NCI-H2196 treated with DMSO at 0.1 percent for 48 hours (cell line): Measurements from ENCODE around the gene MAPK10.
"Not testable (repeated sequence)": the region's sequence is repeated elsewhere in the genome, so short reads cannot be mapped to it uniquely, and the experiment has no call there.

Experiments
- DNase-seq: peaks from one replicate; lab custom pipeline; 2025; ENCODE audit not compliant: unreplicated experiment; lab: John Stamatoyannopoulos, UW

The MAPK10 gene

DNA sequence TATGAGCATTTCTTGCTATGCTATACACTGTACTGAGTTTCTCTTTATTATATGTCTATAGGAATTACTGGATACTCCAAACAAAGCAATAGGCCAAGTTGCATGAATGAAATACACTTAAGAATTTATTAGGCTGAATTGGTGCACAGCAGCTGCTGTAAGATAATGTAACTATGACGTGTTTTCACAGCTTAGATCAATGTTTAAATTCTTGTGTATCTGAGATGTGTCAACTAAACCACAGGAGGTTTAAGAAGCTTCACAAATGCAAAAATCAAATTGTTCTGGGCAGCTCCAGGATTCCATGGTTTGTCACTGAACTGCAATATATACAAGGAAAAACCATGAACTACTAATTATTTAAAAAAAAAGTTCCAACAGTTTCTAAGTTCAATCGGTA is 156.7 kb downstream of the MAPK10 start:
- DNase-seq, result no peak

DNA sequence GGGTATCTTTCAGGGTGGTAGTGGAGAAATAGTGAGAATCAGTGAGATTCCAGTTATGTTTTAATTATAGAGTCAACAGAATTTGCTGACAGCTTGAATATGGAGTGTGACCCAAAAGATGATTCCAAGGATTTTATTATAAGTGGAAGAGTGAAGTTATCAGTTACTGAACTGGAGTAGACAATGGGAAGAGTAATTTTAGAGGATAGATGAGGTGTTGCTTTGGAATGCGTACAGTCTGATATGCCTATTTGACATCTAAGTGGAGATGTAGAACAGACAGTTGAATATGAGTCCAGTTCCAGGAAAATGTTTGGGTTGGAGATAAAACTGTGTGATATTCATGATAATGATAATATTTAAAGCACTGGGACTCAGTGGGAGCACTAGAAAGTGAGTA is 174.2 kb downstream of the MAPK10 start:
- no peak for DNase-seq

DNA sequence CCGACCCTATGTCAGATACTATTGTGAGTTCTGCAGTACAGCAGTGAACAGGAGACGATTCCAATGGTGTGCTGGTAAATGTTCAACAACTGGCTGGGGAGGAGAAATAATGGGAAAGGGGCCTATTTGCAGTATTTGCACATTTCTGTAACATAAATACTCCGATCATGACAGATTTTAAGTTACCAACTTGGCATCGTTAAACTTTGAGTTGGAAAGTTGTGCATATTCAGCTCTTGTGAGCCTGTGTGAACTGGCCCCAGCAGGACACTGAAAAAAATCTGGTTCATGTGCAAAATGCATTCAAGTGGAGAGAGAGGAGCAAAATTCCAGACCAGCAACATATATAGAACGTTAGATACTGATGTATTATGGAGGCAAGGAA is 175.0 kb downstream of the MAPK10 start:
- no peak for DNase-seq

DNA sequence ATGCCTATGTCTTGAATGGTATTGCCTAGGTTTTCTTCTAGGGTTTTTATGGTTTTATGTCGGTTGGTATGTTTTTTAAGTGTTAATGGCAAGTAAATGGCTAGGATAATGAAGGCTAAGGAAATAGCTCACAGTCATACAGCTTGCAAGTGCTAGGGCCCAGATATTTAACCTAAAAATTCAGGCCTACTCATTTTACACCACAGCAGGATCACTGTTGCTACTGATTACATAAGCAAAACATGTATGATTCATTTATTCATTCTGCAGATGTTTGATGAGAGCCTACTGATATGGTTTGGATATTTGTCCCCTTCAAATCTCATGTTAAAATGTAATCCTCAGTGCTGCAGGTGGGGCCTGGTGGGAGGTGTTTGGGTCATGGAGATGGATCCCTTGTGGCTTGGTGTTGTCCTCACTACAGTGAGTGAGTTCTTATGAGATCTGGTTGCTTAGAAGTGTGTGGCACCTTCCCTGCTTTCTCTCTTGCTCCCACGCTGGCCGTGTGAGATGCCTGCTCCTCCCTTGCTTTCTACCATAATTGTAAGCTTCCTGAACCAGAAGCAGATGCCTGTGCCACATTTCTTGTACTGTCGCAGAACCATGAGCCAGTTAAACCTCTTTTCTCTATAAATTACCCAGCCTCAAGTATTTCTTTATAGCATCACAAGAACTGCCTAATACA is 175.5 kb downstream of the MAPK10 start:
- no peak for DNase-seq

DNA sequence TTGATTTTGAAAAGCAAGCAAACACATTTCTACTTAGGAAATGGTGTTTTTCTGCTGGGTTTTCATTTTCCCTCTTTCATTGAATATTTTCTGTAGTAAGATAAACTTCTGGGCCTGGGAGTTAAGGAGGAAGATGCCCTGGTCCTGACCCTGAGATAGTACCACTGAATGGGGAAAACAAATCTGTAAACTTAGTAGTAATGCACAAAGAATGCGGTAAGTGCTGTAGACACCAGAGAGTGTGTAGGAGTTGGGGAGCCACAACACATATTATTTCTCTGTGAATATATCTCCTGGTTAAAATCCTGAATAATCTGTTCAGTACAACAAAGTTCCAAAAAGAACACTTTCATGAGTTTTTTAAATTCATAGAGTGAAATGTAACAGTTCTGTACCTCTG is 178.3 kb downstream of the MAPK10 start:
- no peak for DNase-seq

DNA sequence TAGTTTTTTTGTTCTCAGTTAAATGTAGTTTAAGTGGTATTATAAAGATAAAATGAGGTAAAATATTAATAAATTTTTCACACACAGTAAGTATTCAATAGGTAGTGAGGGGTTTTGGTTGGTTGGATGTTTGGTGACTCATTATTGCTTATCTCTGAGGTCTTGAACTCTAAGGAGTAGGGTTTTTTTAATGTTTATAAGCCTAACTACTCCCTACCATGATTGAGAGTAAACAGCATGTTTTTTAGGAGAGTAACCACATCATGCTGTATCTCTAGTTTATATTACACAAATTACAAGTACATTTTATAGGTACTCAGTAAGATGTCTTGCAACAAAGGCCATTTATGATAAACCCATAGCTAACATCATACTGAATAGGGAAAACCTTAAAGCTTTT is 181.6 kb downstream of the MAPK10 start:
- no peak for DNase-seq

DNA sequence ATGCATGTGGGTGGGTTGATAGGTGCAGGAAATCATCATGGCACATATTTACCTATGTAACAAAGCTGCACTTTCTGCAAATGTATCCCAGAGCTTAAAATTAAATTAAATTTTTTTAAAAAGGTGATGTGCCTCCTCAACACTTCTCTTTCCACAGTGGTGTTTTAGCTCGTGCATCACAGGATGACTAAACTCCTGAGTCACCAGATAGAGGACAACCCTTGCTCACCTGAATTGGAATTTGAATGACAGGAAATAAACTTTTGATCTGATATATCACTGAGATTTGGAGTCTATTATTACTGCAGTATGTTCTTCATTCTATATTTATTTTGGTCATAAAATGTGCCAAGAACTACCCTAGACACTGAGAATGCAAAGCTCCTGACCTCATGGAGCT is 185.3 kb downstream of the MAPK10 start:
- DNase-seq, result no peak

DNA sequence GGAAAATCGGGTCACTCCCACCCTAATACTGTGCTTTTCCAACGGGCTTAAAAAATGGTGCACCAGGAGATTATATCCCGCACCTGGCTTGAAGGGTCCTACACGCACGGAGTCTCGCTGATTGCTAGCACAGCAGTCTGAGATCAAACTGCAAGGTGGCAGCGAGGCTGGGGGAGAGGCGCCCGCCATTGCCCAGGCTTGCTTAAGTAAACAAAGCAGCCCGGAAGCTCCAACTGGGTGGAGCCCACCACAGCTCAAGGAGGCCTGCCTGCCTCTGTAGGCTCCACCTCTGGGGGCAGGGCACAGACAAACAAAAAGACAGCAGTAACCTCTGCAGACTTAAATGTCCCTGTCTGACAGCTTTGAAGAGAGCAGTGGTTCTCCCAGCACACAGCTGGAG is 191.5 kb downstream of the MAPK10 start:
- not testable (repeated sequence) for DNase-seq

DNA sequence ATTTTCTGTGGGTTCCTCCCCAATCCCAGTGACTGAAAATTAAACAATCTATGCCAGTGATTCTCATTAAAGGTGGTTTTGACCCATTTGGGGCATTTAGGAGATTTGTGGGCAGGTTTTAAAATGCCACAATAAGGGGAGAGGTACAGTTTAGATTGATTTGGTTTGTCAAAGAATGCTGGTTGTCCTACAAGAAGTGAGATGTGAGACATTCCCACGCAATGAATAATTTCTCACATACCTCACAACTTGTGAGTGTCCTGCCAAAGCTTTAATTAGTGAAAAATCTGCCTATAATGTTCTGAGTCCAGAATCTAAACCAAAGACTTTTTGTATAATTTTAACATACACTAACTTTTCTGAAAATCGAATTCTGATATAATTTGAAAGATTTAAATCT is 199.4 kb downstream of the MAPK10 start:
- no peak for DNase-seq

DNA sequence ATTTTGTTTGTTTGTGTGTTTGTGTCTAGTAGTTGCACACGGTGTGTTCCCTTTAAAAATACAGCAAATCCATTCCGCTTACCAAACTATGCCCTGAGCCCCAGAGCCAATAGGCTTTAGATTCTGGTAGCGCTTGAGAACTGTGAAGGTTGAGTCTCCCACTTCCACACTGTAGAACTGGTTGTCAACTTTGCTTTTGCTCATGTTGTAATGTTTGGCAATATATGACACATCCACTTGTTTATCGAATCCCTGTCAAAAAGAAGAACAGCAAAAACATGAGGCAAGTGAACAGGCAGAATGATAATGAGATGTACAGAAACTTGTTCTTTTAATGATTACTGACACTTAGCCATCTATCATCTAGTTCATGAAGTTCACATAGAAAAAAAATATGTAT is 200.6 kb downstream of the MAPK10 start:
- DNase-seq, result no peak

DNA sequence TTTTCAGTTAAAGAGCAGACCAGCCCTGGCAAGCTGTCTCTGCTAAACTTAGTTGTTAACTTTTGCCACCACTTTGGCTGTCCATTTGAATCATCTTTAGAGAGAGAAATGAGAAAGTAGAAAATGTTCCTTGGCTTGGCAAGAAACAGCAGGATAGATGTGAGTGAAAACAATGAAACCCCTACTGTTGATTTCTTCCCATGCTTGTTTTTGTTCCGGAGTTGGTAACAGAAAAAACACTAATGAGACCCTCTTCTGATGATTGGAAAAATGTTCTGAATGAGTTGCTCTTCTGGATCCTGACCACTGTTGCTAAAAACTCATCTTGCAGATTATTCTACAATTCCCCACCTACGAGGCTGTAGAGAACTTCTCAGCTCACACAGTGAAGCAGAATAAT is 203.3 kb downstream of the MAPK10 start:
- DNase-seq, result no peak

DNA sequence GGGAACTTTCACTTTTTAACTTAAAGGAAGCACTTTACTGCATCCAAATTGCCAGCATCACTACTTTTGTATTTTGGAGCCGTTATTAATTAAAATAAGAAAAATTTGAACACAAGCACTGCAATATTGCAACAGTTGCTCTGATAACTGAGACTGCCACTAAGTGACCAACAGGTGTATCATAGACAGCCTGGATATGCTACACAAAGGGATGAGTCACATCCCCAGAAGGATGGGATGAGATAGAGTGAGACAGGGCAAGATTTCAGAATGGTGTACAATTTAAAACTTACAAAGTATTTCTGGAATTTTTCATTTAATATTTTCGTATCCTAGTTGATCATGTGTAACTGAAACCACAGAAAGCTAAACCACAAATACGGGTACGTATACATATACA is 204.1 kb downstream of the MAPK10 start:
- DNase-seq, result no peak

DNA sequence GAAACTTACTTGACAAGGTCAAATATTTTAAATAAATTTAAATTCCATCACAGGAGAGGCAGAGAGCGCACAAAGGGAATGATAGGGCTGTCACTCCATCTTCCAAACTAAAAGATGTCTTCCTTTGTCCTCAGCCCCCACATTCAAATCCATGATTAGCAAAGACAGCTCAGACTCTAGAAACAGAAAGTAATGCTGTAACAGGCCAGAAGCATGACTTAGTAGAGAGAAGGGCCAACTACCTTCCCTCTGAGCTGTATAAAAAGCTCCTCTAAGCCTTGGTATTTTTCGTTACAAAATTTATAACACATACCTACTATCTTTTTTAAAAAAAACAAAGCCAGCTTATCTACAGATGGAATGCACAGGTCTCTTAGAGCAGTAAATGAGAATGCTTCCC is 207.4 kb downstream of the MAPK10 start:
- DNase-seq, result no peak

DNA sequence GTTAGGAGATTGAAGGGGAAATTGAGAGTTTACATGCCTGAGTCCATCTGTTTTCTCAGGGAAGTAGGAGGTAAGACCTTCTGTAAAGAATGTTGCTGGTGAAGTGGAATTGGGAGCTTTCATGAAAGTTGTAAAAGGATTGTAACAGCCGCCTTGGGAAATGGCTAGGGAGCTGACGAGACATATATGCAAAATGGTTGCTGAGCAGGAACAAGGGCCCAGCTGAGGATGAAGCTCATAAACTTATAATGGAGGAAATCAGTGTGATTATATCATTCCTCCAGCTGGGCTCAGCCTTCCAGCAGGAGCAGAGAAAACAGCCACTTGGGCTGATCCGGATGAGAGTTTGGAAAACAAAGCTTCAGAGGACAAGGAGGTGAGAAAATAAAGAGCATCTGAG is 208.7 kb downstream of the MAPK10 start:
- DNase-seq, result no peak

DNA sequence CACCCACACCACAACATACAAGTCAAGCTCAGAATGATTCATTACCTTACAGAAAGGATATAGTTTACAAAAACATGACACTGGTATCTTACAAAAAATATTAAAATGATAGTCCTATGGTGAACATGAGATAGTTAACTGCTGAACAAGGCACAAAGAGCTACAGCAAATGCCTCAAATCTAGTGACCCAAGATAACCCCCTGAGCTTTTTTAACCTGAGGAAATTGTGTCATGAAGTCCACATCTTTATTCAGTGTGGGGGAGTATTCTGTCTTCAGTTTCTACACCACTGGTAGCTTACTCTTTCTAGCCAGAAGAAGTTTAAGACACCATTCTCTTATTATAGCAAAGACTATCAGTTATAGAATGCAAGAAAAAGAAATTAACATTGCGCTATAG is 218.7 kb downstream of the MAPK10 start:
- DNase-seq, result no peak

DNA sequence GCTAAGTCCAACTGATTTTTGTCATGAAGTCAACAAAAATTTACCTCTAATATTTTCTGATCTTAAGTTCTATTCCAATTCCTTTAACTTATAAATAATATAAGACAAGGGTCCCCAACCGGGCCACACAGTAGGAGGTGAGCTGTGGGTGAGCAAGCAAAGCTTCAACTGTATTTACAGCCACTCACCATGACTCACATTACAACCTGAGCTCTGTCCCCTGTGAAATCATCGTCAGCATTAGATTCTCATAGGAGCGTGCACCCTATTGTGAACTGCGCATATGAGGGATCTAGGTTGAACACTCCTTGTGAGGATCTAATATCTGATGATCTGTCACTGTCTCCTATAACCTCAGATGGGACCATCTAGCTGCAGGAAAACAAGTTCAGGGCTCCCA is 227.4 kb downstream of the MAPK10 start:
- DNase-seq, result no peak

DNA sequence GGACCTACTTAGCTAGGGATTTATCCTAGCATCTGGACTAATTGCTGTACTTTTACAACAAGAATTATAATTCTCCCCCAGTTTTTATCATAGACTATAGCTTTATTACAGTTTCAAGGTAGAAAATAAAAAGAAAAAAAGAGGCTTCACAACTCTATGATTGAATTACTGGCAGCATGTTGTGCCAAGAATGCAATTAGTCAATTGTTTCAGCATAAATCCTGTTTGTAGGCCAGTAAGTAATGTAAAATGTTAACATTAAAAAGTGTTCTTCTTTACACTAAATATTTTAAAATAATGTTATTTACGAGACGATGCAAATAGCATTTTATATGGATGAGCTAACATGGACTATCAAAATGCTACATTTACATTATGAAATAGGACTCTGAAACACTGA is 228.4 kb downstream of the MAPK10 start:
- no peak for DNase-seq

DNA sequence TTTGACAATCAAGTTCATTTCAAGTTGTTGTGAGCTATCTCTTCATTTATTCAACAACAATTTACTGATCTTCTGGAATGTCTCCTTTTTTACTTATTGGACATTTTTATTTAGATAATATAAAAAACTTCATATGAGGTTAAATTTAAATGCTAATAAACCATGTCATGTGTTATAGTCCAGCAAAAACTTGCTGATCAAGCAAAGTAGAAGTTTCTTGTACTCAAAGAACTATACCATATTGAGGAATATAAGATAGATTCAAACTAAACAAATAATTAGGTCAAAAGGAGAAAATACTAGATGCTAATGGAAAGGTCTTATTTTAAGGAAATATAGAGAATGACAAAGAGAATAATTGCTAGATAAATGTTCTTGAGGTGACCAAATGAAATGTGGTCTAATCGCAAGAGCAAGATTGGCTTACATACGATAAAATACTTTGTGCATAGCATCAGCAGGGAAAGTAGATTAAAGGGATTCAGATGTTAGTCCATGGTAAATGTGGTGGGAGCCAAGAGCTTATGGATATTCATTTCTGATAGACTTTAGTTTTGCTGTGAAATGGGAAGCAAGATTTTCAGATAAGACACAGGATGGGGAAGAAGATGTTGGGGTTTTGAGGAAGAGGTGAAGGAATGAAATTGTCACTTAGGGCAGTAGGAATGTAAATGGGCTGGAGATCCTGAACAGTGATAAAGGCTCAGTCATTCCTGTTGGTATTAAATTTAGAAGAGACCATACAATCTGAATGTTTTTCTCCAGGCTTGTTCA is 229.5 kb downstream of the MAPK10 start:
- DNase-seq, result no peak

DNA sequence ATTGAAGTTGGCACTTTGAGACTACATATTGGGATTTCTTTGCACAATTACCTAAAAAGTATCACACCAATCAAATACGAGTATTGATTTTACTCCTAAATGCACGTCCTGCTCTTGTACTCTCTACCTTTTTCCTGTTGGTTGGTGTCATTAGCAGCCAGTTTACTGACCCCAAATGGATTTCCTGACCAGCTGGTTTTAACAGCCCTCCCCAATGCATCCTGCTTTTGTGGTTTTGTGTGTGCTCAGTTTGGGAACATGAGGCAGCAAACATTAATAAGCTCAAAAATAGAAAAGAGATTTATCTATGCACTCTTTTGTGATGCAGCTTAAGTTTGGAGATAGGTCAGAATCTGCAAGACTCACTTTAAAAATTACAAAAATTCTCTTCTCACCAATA is 230.3 kb downstream of the MAPK10 start:
- no peak for DNase-seq

DNA sequence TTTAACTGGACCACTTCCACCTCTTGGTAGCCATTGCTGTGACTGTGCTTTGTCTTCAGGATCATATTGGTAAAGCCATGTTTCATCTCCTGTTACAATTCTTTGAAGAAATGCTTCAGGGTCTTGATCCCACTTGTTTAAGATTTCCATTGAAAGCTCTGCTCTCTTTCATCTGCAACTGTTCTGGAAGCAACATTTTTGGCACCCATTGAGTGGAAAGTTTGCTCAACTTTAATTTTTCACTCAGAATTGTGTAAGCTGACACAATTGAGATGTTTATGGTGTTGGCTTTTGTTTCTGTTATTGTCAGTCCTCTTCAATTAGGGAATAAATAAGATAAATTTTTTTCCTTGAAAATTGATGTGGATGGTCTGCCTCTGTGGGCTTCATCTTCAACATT is 237.4 kb downstream of the MAPK10 start:
- DNase-seq, result no peak

DNA sequence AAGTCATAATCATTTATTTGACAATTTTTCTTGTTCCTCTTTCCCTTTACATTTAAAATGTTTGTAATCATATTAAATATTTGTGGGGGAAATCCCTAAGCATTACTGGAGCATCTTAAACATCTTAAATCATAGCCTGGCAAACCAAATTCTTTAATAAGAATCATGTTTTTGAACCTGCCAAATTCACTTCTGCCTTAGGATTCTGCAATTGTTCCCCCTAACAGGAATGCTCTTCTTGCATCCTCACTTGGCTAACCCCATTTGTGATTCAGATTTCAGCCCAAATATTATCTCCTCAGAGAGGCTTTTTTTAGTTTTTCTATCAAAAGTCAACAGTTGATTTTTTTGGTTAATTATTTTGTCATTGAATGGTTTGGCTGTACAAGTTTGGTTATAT is 241.1 kb downstream of the MAPK10 start:
- DNase-seq, result no peak

DNA sequence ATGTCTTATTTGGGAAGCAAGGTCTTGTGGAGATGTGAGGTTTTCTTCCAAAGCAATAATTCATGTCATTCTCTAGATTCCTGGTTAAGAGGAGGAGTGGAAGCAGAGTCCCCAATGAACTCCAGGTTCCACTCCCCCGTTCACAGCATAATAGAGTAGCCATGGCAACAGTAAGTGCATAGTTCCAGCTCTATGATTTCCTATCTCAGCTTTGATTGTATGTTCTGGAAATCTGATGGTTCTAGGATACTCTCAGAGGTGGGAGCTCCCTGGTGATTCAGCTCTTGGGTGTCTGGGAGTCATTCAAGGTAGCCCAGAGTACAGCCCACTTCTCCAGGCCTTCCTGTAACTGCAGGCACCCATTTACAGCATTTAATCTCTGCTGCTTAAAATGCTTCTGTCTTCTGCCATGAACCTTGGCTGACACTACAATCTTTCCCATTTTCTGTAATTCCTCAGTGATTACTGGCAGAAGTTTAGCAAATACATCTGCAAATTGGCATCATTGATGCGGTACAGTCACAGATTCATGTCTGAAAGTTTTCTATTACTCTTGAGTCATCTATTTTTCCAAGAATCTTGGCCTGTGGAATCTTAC is 242.0 kb downstream of the MAPK10 start:
- no peak for DNase-seq

DNA sequence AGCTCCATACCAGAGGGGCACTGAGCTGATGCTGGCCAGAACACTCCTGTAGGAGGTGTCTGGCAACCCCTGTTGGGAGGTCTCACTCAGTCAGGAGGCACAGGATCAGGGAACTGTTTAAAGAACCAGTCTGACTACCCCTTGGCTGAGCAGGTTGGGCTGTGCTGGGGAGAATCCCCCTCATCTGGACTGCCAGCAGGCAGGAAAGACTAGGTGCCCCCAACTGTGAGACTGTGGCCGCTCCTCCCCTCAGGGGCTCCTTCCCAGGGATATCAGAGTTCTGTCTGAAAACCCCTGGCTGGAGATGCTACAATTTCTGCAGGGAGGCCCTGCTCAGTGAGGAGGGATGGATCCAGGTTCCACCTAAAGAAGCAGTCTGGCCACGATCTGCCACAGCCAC is 245.3 kb downstream of the MAPK10 start:
- no peak for DNase-seq
